ENCODE measurements around the gene LTA. TPM values are rescaled to one million over a fixed set of nuclear protein-coding genes. Genes with fewer than 3 reads are reported as not detected.
"Not testable (repeated sequence)": the region's sequence is repeated elsewhere in the genome, so short reads cannot be mapped to it uniquely, and the experiment has no call there.

Gene LTA
- total and polyA plus RNA-seq, 2 donors (not counting 1 experiment from before 2014, with no cell fraction given) = 8.6 to 8.8 TPM

DNA sequence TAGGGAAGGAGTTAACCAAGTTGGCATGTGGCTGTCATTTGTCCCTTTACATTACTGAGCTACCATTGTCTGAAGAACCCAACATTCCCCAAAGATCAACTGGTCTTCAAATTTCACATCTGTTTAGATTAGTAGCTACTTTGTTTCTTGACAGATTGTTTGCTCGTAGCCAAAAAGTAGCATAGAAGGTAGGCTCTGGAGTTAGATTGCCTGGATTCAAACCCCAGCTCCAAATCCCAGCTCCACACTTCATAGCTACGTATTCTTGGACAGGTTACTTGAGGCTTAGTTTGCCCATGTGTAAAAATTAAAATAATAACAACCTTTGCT lies 23.6 kb upstream of the LTA start:
- Mint-ChIP-seq H3K4me1 (peaks cover 36% of the 10 kb centered on the region), H3K27me3 (no peaks in the 10 kb centered on the region), H3K9me3 (ENCODE audit: insufficient read depth) (no peaks in the 10 kb centered on the region), H3K27ac (peak overlapping the region; percentile 59), H3K4me3 (peak overlapping the region; percentile 47)
- H3K4me2 ChIP-seq (replicated peaks; ENCODE audit: low read depth, low read length, poor library complexity, severe bottlenecking) = no peak overlapping the region
- TF ChIP-seq, protein P1, sequence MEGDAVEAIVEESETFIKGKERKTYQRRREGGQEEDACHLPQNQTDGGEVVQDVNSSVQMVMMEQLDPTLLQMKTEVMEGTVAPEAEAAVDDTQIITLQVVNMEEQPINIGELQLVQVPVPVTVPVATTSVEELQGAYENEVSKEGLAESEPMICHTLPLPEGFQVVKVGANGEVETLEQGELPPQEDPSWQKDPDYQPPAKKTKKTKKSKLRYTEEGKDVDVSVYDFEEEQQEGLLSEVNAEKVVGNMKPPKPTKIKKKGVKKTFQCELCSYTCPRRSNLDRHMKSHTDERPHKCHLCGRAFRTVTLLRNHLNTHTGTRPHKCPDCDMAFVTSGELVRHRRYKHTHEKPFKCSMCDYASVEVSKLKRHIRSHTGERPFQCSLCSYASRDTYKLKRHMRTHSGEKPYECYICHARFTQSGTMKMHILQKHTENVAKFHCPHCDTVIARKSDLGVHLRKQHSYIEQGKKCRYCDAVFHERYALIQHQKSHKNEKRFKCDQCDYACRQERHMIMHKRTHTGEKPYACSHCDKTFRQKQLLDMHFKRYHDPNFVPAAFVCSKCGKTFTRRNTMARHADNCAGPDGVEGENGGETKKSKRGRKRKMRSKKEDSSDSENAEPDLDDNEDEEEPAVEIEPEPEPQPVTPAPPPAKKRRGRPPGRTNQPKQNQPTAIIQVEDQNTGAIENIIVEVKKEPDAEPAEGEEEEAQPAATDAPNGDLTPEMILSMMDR (IDR thresholded peaks at IDR 0.05) = no peak
- no peak for TF ChIP-seq EZH2 (IDR thresholded peaks at IDR 0.05; ENCODE audit: borderline replicate concordance, insufficient read depth, low read depth, low read length, poor library complexity, severe bottlenecking)
- ChIA-PET CTCF (interaction anchor here (0.6 to 29.4 kb wide), 7 partner anchors 19 to 281 kb away, joined by 3 to 2241 read pairs (median 5); partner anchors contain the start of genes AIF1, LSM2, LST1 and LTA), POLR2A (interaction anchor here (0.6 to 42.6 kb wide), 4 partner anchors 36 to 315 kb away, joined by 3 to 1450 read pairs (median 5); partner anchors contain the start of genes LST1, LTA, LTB and NCR3)
- H3K4me3 ChIP-seq (ENCODE audit: control extremely low read depth in 1 of 5, extremely low read depth in 1 of 5, insufficient read depth in 1 of 5, low read depth in 2 of 5, low read length in 4 of 5) = no peak overlapping the region
- intact Hi-C loops (cut with micrococcal nuclease) = no loop called here
- H3K79me2 ChIP-seq (ENCODE audit: control insufficient read depth, insufficient read depth, low read length) = peaks cover 43% of the 10 kb centered on the region
- H3K9me3 ChIP-seq (ENCODE audit: control extremely low read depth in 1 of 3, control insufficient read depth in 2 of 3, insufficient read depth in 1 of 3, low read length in 2 of 3) = peaks cover 0 to 3% (median 0%) of the 10 kb centered on the region in 3 donors
- ATAC-seq (ENCODE audit: low read depth) (no peak), DNase-seq (no peak)
- H3K36me3 ChIP-seq (replicated peaks in 1 of 2; ENCODE audit: control extremely low read depth in 1 of 2, control insufficient read depth in 1 of 2, extremely low read depth in 1 of 2, insufficient read depth in 2 of 2, low read length in 1 of 2) = peaks cover 0 to 3% of the 10 kb centered on the region in 2 experiments
- peaks cover 25 to 46% of the 10 kb centered on the region in 2 donors for H3K4me1 ChIP-seq (ENCODE audit: control insufficient read depth in 2 of 2, insufficient read depth in 2 of 2, low read length in 2 of 2)
- H3K27me3 ChIP-seq (replicated peaks in 1 of 4; ENCODE audit: control extremely low read depth in 1 of 4, control insufficient read depth in 3 of 4, insufficient read depth in 4 of 4, low read length in 3 of 4) = no peaks in the 10 kb centered on the region
- no CpG with 5 or more reads among the region's 2 CpGs for WGBS (ENCODE audit: insufficient coverage)
- H4K20me1 ChIP-seq (ENCODE audit: control insufficient read depth, insufficient read depth, low read length, poor library complexity, severe bottlenecking) = no peaks in the 10 kb centered on the region
- no peak overlapping the region for H3K9ac ChIP-seq (ENCODE audit: low read length)
- H2AFZ ChIP-seq (ENCODE audit: insufficient read depth, low read depth, low read length, poor library complexity, severe bottlenecking) = no peak overlapping the region
- peak overlapping the region in 1 of 2 donors; percentile 83 for H3K27ac ChIP-seq (ENCODE audit: low read length in 2 of 2)

DNA sequence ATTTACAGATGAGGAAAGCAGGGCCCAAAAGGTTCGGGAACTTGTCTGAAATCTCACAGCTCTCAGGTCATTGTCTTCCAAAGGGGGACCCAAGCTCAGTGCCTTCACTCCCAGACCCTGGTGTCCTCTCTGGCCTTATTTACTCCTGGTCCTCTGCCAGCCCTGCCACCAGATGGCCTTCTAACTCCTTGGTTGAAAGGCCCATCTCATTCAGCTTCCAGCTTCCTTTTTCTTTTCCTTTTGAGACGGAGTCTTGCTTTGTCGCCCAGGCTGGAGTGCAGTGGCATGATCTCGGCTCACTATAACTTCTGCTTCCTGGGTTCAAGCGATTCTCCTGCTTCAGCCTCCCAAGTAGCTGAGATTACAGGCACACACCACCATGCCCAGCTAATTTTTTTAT lies 20.7 kb upstream of the LTA start:
- peaks cover 51% of the 10 kb centered on the region for H3K4me1 Mint-ChIP-seq

More for the DNA sequence above, 20.7 kb upstream of the LTA start:
- not testable (repeated sequence) for H3K9me3 Mint-ChIP-seq (ENCODE audit: insufficient read depth); H3K9ac ChIP-seq (ENCODE audit: low read length); H3K9me3 ChIP-seq (ENCODE audit: control extremely low read depth in 1 of 3, control insufficient read depth in 2 of 3, insufficient read depth in 1 of 3, low read length in 2 of 3); H4K20me1 ChIP-seq (ENCODE audit: control insufficient read depth, insufficient read depth, low read length, poor library complexity, severe bottlenecking); H2AFZ ChIP-seq (ENCODE audit: insufficient read depth, low read depth, low read length, poor library complexity, severe bottlenecking); H3K27ac ChIP-seq (ENCODE audit: low read length in 2 of 2); H3K27me3 ChIP-seq (replicated peaks in 1 of 4; ENCODE audit: control extremely low read depth in 1 of 4, control insufficient read depth in 3 of 4, insufficient read depth in 4 of 4, low read length in 3 of 4); H3K36me3 ChIP-seq (replicated peaks in 1 of 2; ENCODE audit: control extremely low read depth in 1 of 2, control insufficient read depth in 1 of 2, extremely low read depth in 1 of 2, insufficient read depth in 2 of 2, low read length in 1 of 2); H3K27me3 Mint-ChIP-seq
- H3K4me2 ChIP-seq (replicated peaks; ENCODE audit: low read depth, low read length, poor library complexity, severe bottlenecking) = peak overlapping the region; percentile 48
- CTCF ChIA-PET = interaction anchor here (0.6 to 29.4 kb wide), 39 partner anchors 9 to 401 kb away, joined by 3 to 2241 read pairs (median 4); partner anchors contain the start of genes AIF1, BAG6, C6orf47 and DDX39B
- peak overlapping the region in 2 of 5 experiments; percentile 8 to 12 for H3K4me3 ChIP-seq (ENCODE audit: control extremely low read depth in 1 of 5, extremely low read depth in 1 of 5, insufficient read depth in 1 of 5, low read depth in 2 of 5, low read length in 4 of 5)
- H3K79me2 ChIP-seq (ENCODE audit: control insufficient read depth, insufficient read depth, low read length) = peaks cover 55% of the 10 kb centered on the region
- Mint-ChIP-seq H3K4me3 (peak overlapping the region; percentile 71), H3K27ac (peak overlapping the region; percentile 89)
- intact Hi-C loops (cut with micrococcal nuclease) = loop anchor here (1.0 kb wide), 3 partner anchors 9 to 47 kb away; no protein-coding TSS in a partner anchor
- TF ChIP-seq, protein P1 (IDR thresholded peaks at IDR 0.05) = peak; percentile 78
- WGBS (ENCODE audit: insufficient coverage) = 17% methylated on average over 2 of the region's 5 CpGs
- POLR2A ChIA-PET = interaction anchor here (1.0 to 42.6 kb wide), 4 partner anchors 9 to 101 kb away, joined by 3 to 1450 read pairs (median 4); partner anchors contain the start of genes BAG6, DDX39B, LST1 and LTA
- ATAC-seq (ENCODE audit: low read depth) = peak; percentile 13
- DNase-seq = peak; percentile 86
- peaks cover 29 to 51% of the 10 kb centered on the region in 2 donors for H3K4me1 ChIP-seq (ENCODE audit: control insufficient read depth in 2 of 2, insufficient read depth in 2 of 2, low read length in 2 of 2)

Data from B cell (primary cell).